HepG2 (cell line): Measurements from ENCODE around the gene ZFP69. TPM values are rescaled to one million over a fixed set of nuclear protein-coding genes. Genes with fewer than 3 reads are reported as not detected.

Source experiments
- ARNT ChIP-seq: fragments of 450-650 bp; IDR thresholded peaks from 2 replicates; pipeline ENCODE4 v1.6.1; 2017
- ATF3 ChIP-seq: sonication (generic); formaldehyde crosslinking; IDR thresholded peaks from 2 replicates; pipeline ENCODE4 v1.4.0; 2020; ENCODE audit warnings: missing genetic modification reagents
- FIP1L1 ChIP-seq: fragments of 200-400 bp; formaldehyde crosslinking; IDR thresholded peaks from 2 replicates; pipeline ENCODE4 v1.6.1; 2018; ENCODE audit warnings: low read depth, mild to moderate bottlenecking, low read length, moderate library complexity, borderline replicate concordance; ENCODE audit not compliant: insufficient read depth
- GATA4 ChIP-seq: sonication (generic); IDR thresholded peaks from 2 replicates; pipeline ENCODE4 v1.6.1; 2016; ENCODE audit warnings: antibody characterized with exemption, low read depth, borderline replicate concordance
- GTF3A ChIP-seq: sonication (generic); formaldehyde crosslinking; conservative IDR thresholded peaks from 2 replicates; pipeline ENCODE4 v1.4.0; 2020; ENCODE audit warnings: mild to moderate bottlenecking, missing genetic modification reagents
- KDM4B ChIP-seq: sonication (generic); formaldehyde crosslinking; IDR thresholded peaks from 2 replicates; pipeline ENCODE4 v1.4.0; 2020; ENCODE audit warnings: missing genetic modification reagents
- NBN ChIP-seq: fragments of 450-650 bp; conservative IDR thresholded peaks from 2 replicates; pipeline ENCODE4 v1.6.1; 2017
- NKX3-1 ChIP-seq: sonication (generic); formaldehyde crosslinking; IDR thresholded peaks from 2 replicates; pipeline ENCODE4 v1.5.0; 2020; ENCODE audit warnings: missing genetic modification reagents
- PITX1 ChIP-seq: sonication (generic); formaldehyde crosslinking; IDR thresholded peaks from 2 replicates; pipeline ENCODE4 v1.5.1; 2020; ENCODE audit warnings: mild to moderate bottlenecking, missing genetic modification reagents
- SRY ChIP-seq: sonication (generic); formaldehyde crosslinking; IDR thresholded peaks from 2 replicates; pipeline ENCODE4 v1.8.0; 2022; ENCODE audit warnings: mild to moderate bottlenecking, missing genetic modification reagents
- TBX3 ChIP-seq: fragments of 450-650 bp; IDR thresholded peaks from 2 replicates; pipeline ENCODE4 v1.6.1; 2017; ENCODE audit warnings: antibody characterized with exemption, mild to moderate bottlenecking, inconsistent platforms, borderline replicate concordance
- TCF7L2 ChIP-seq: IDR thresholded peaks from 2 replicates; pipeline ENCODE4 v1.6.1; 2011; ENCODE audit warnings: mild to moderate bottlenecking, low read depth, low read length, moderate library complexity
- U2AF2 ChIP-seq: fragments of 200-400 bp; formaldehyde crosslinking; IDR thresholded peaks from 2 replicates; pipeline ENCODE4 v1.6.1; 2017; ENCODE audit warnings: low read depth, mild to moderate bottlenecking, low read length
- XRCC5 ChIP-seq: fragments of 200-400 bp; formaldehyde crosslinking; optimal IDR thresholded peaks from 2 replicates; pipeline ENCODE3; 2017; ENCODE audit warnings: mild to moderate bottlenecking, low read length
- ZMAT3 ChIP-seq: sonication (generic); formaldehyde crosslinking; conservative IDR thresholded peaks from 2 replicates; pipeline ENCODE4 v1.7.0; 2021; ENCODE audit warnings: missing genetic modification reagents
- ZNF292 ChIP-seq: sonication (generic); formaldehyde crosslinking; IDR thresholded peaks from 2 replicates; pipeline ENCODE4 v1.8.1; 2022; ENCODE audit warnings: mild to moderate bottlenecking, low read depth, missing genetic modification reagents, borderline replicate concordance
- ZNF329 ChIP-seq: sonication (generic); formaldehyde crosslinking; IDR thresholded peaks from 2 replicates; pipeline ENCODE4 v1.9.0; 2021; ENCODE audit warnings: low read depth, mild to moderate bottlenecking, missing genetic modification reagents
- ZNF431 ChIP-seq: sonication (generic); formaldehyde crosslinking; IDR thresholded peaks from 2 replicates; pipeline ENCODE4 v1.9.0; 2022; ENCODE audit warnings: missing genetic modification reagents, low read depth, mild to moderate bottlenecking, borderline replicate concordance
- ZNF543 ChIP-seq: sonication (generic); formaldehyde crosslinking; IDR thresholded peaks from 2 replicates; pipeline ENCODE4 v1.4.0; 2020; ENCODE audit warnings: mild to moderate bottlenecking, missing genetic modification reagents
- ZNF558 ChIP-seq: sonication (generic); formaldehyde crosslinking; IDR thresholded peaks from 2 replicates; pipeline ENCODE4 v1.9.0; 2022; ENCODE audit warnings: mild to moderate bottlenecking, missing genetic modification reagents, borderline replicate concordance
- ZNF615 ChIP-seq: sonication (generic); formaldehyde crosslinking; IDR thresholded peaks from 2 replicates; pipeline ENCODE4 v1.5.0; 2020; ENCODE audit warnings: mild to moderate bottlenecking, missing genetic modification reagents, borderline replicate concordance
- ZNF850 ChIP-seq: sonication (generic); formaldehyde crosslinking; conservative IDR thresholded peaks from 2 replicates; pipeline ENCODE4 v1.9.0; 2021; ENCODE audit warnings: mild to moderate bottlenecking, missing genetic modification reagents
- polyA plus RNA-seq, 8 experiments: library from polyadenylated mRNA; depleted of rRNA in 3 of 8; stranded (reverse) in 7 of 8; unstranded in 1 of 8; fragments of >200 nt; fragmentation: Illumina TruSeq in 4 of 8; extraction: Trizol in 4 of 8; gene quantifications; 2 replicates each; pipeline versions ENCODE4 v1.2.1 to v1.2.3, GENCODE V29; 2011 to 2016; ENCODE audit warnings: low read depth in 4 of 8, missing spikeins in 1 of 8, mixed read lengths in 1 of 8; ENCODE audit not compliant: insufficient read depth in 1 of 8
- total RNA-seq, 5 experiments: library from RNA; depleted of rRNA; stranded (reverse); fragments of >200 nt; fragmentation: Illumina TruSeq; extraction: Trizol; gene quantifications; 2 replicates each; pipeline ENCODE4 v1.2.3, GENCODE V29; 2016; ENCODE audit warnings: low read depth in 1 of 5
- TF ChIP-seq, protein P1 (sequence below): sonication (generic); formaldehyde crosslinking; IDR thresholded peaks from 2 replicates; pipeline ENCODE4 v1.9.0; 2021; ENCODE audit warnings: missing genetic modification reagents, borderline replicate concordance
- TF ChIP-seq, protein P2 (sequence below): sonication (generic); formaldehyde crosslinking; IDR thresholded peaks from 2 replicates; pipeline ENCODE4 v1.9.0; 2021; ENCODE audit warnings: missing genetic modification reagents, mild to moderate bottlenecking, borderline replicate concordance
- TF ChIP-seq, protein P3 (sequence below): sonication (generic); formaldehyde crosslinking; IDR thresholded peaks from 2 replicates; pipeline ENCODE4 v1.8.1; 2023; ENCODE audit warnings: missing genetic modification reagents, mild to moderate bottlenecking, borderline replicate concordance
- TF ChIP-seq, protein P4 (sequence below): IDR thresholded peaks from 2 replicates; pipeline ENCODE4 v1.6.1; 2012; ENCODE audit warnings: inconsistent platforms

The ZFP69 gene
- total and polyA plus RNA-seq, 2 of the 13 experiments (the other 11 are each of a cell fraction or from before 2014, with no cell fraction given) = 2.6 to 5.6 TPM

GRCh38 chr1:40508375-40509341 is 31.6 kb downstream of the ZFP69 start, which contains the start of gene EXO5 (continued):
- TF ChIP-seq NKX3-1 (CRISPR knock-in tag) (peak; percentile 83), U2AF2 (no peak), ZNF292 (peak; percentile 93), TBX3 (no peak), ZNF615 (no peak), ZMAT3 (CRISPR knock-in tag) (peak; percentile 71), KDM4B (0 out of 2 replicates have a peak, but pooled peaks have one; percentile 57), NBN (no peak), ZNF431 (CRISPR knock-in tag) (peak; percentile 47; the same call in 1 of the 2 replicates), ZNF558 (CRISPR knock-in tag) (0 out of 2 replicates have a peak, but pooled peaks have one; percentile 82), ZNF329 (CRISPR knock-in tag) (peak; percentile 42; the same call in 1 of the 2 replicates), ARNT (no peak), ZNF543 (peak; percentile 93), GTF3A (no peak), ZNF850 (CRISPR knock-in tag) (no peak), PITX1 (CRISPR knock-in tag) (peak; percentile 74), GATA4 (no peak), TCF7L2 (no peak), ATF3 (no peak), SRY (CRISPR knock-in tag) (peak; percentile 85), FIP1L1 (no peak), XRCC5 (peak; percentile 71)
- TF ChIP-seq, protein P1, sequence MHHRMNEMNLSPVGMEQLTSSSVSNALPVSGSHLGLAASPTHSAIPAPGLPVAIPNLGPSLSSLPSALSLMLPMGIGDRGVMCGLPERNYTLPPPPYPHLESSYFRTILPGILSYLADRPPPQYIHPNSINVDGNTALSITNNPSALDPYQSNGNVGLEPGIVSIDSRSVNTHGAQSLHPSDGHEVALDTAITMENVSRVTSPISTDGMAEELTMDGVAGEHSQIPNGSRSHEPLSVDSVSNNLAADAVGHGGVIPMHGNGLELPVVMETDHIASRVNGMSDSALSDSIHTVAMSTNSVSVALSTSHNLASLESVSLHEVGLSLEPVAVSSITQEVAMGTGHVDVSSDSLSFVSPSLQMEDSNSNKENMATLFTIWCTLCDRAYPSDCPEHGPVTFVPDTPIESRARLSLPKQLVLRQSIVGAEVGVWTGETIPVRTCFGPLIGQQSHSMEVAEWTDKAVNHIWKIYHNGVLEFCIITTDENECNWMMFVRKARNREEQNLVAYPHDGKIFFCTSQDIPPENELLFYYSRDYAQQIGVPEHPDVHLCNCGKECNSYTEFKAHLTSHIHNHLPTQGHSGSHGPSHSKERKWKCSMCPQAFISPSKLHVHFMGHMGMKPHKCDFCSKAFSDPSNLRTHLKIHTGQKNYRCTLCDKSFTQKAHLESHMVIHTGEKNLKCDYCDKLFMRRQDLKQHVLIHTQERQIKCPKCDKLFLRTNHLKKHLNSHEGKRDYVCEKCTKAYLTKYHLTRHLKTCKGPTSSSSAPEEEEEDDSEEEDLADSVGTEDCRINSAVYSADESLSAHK (CRISPR knock-in tag) = no peak
- TF ChIP-seq, protein P2, sequence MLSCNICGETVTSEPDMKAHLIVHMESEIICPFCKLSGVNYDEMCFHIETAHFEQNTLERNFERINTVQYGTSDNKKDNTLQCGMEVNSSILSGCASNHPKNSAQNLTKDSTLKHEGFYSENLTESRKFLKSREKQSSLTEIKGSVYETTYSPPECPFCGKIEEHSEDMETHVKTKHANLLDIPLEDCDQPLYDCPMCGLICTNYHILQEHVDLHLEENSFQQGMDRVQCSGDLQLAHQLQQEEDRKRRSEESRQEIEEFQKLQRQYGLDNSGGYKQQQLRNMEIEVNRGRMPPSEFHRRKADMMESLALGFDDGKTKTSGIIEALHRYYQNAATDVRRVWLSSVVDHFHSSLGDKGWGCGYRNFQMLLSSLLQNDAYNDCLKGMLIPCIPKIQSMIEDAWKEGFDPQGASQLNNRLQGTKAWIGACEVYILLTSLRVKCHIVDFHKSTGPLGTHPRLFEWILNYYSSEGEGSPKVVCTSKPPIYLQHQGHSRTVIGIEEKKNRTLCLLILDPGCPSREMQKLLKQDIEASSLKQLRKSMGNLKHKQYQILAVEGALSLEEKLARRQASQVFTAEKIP (CRISPR knock-in tag) = no peak
- TF ChIP-seq, protein P3, sequence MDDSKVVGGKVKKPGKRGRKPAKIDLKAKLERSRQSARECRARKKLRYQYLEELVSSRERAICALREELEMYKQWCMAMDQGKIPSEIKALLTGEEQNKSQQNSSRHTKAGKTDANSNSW (CRISPR knock-in tag) = 0 out of 2 replicates have a peak, but pooled peaks have one; percentile 55
- TF ChIP-seq, protein P4, sequence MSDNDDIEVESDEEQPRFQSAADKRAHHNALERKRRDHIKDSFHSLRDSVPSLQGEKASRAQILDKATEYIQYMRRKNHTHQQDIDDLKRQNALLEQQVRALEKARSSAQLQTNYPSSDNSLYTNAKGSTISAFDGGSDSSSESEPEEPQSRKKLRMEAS = peak; percentile 87
